ENCODE measurements around the gene BEGAIN.

BEGAIN gene

DNA sequence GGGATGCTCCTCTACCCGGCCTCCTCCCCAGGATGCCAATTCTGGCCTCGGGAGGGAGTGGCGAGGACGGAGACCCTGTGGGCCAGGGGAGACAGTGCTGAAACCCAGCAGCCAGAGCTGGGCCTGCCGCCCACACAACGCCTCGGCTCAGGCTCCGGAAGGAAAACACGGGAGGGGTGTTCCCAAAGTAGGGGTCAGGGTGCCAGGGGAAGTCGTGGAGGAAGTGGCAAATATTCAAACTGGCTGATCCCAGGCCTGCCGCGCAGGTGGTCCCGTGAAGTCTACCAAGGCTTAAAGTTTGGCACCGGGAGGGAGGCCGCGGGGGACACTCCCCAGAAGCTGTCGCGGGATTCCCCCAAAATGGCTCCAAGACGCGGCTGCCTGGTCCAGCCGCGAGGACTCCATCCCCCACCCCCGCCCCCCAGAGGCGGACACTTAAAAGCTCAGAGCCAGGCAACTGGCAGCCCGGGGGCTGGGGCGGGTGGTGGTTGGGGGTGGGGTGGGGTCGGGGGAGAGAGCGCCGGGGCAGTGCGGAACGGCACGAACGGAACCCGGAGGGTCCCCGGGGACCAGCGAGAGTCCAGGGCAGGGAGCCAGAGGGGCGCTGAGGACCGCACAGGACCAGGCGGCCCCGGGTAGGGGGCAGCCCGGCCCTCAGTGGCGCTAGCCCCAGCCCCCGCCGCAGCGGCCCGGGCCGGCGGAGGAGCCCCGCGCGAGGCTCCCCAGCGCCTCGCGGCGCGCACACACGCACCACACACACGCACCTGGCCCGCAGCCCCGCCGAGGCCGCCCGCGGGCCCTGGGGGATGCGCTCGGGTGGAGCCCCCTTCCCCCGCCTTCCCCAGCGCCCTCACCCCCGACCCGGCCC lies 20.0 kb downstream of the BEGAIN start:
- no peak for DNase-seq

DNA sequence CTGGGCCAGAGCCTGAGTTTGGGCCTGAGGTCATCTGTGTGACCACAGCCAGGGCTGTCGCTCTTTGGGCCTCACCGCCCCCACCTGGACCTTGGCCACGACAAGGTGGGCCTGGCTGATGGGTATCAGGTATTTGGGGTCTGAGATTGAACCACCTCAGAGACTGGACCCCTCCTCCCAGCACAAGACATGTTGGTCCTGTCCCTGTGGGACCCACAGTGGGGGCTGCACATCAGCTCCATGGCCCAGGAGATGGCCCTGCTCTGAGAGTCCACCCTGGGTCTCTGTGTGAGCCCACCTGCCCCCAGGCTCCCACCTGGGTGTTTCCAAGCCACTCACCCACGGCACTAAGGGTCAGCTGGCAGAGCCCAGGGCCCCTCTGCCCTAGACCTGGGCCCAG lies 20.6 kb downstream of the BEGAIN start:
- no peak for DNase-seq

DNA sequence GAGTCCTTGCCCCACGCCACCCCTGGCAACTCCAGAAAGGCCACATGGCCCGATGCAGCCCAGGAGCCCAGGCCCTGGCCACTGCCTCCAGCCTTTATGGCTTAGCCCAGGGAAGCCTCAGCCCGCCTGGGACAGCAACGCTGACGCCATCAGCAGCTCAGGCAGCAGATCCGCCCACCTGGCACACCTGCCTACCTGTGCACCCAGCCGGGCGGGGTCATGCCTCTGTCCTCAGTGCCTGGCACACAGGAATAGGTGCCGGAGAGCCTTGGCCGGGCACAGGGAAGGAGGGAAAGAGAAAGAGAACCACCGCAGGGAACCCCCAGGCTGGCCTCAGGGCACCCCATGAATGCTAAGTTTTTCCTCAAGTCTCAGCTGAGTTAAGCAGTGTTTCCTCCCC lies 21.1 kb downstream of the BEGAIN start:
- DNase-seq: no peak

DNA sequence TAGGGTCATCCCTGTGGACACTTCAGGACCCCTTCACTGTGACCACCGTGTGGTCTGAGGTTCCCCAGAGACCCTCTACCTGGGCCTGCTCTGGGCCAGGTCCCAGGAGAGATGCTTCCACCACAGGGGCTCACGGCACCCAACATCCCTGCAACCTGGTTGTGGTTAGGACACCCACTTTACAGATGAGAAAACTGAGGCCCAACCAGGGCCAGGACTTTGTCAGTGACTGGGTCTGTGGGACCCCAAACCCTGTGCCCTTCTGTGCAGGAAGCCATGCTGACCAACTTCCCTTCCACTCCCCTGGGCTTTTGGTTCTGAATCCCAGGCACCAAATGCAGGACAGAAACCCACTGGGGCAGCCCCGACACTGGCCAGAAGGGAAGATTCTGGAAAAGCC lies 21.6 kb downstream of the BEGAIN start:
- no peak for DNase-seq

DNA sequence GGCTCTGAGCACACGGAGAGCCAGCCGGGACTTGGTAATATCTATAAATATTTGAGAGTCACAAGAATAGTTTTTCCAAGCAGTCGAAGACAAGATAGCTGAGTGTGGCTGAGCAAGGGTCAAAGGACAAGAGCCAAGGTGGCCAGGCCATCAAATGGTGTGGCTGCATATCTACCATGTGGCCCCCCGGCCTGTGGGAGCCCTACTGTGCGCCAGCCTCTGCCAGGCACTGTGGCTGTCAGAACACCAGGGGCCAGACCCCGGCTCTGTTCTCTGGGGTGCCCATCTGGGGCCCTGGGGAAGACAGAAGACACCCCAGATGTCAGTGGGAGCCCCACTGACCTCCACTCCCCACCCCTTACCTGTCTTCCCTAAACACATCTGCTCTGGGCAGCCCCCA lies 22.7 kb downstream of the BEGAIN start:
- DNase-seq: no peak

DNA sequence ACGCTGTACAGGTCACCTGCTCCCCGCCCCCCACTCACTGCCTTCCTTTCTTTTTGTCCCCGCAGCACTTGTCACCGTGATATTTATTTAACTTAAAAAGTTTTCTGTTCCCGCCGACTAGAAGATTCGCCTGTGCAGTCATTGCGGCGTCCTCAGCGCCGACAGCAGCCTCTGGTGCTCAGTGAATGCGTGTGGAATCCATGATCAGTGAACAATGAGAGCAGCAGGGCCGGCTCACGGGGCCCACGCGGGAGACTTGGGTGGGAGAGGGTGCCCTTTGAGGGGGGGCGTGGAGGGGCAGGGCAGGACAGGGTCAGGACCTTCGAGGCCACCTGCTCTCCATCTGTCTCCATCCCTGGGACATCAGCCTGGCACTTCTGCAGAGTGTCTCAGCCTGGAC lies 24.5 kb downstream of the BEGAIN start:
- no peak for DNase-seq

DNA sequence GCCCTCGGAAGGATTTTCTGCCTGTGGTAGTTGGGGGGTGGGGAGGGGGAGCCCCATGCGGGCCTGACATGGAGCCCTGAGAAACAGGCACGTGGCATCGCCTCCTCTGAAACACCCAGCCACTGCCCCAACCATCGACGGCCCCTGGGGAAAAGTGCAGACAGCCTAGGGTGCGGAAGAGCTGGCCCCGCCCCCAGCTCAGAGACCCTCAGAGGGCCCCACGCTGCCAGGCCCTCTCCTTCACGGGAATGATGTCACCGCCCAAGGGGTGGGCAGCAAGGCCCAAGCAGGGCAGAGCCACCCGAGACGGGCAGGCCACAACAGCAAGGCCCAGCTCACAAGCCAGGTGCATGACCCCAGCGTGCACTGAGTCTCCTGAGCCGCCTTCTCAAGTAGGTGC lies 26.2 kb downstream of the BEGAIN start:
- DNase-seq: no peak

DNA sequence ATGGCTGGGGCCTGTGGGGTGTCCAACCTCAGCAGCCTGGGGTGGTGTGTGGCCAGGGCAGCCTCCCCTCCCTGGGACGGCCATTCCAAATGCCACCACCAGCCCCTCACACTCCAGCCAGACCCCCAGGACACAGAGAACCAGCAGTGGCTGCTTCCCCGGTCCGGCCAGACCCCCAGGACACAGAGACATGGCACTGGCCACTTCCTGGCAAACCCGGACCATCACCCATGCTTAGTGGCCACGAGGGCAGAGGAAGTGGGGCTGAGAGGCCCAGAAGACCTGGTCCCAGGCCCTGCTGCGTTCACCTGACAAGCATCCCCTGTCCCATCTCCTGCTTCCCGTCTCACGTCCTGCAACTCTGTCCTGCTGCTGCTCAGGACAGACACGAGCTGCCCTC lies 26.7 kb downstream of the BEGAIN start:
- no peak for DNase-seq

DNA sequence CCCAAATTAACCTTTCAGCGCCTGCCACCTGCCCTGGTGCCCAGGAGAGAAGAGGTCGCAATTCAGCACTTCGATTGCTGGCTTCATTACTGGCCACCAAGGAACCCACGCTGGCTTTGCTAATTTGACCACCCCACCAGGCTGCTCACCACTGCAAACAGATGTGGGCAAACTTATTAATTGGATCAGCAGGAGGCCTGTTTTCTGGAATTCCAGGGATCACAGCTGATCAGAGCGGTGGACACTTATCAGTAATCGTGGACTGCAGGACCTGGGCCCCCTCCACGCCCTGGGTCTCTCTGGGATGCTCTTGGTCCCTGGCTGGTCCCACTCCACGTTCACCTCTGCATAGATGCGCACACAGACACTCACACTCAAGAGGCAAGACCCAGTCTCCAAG lies 27.8 kb downstream of the BEGAIN start:
- no peak for DNase-seq

DNA sequence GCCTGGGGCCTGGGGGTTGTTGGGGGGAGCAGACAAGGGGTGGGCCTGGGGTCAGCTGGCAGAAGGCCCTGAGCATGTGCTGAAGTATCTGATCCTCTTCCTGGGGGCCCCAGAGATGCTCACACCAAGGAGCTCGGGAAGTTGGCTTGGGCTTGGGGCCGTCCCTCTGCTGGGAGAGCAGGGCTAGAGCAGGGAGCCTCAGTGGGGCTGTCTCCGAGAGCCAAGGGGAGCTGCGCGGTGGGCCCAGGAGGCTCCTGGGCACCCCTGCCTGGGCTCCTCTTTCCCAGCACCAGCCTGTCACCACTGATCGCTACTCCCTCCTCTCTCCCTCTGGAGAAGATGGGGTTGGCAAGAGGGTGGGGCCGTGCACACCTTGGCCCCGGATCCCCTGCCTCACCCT lies 28.3 kb downstream of the BEGAIN start:
- no peak for DNase-seq

DNA sequence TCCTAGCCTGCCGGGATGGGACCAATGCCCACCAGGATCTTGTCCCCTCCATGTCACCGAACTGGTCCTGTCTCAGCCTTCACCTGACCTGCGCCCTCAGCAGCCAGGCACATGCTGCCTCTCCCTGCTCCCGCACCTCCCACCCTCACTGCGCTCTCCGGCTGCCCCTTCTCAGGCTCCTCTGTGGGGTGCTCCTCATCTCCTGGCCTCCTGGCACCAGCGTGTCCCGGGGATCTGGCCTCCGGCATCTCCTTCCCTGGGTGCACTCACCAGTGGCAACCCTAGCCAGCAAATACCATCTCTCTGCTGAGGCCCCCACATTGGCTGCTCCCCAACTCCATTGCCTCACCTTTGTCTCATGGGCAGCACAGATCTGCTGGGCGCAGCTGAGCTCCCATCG lies 29.0 kb downstream of the BEGAIN start:
- DNase-seq: no peak

DNA sequence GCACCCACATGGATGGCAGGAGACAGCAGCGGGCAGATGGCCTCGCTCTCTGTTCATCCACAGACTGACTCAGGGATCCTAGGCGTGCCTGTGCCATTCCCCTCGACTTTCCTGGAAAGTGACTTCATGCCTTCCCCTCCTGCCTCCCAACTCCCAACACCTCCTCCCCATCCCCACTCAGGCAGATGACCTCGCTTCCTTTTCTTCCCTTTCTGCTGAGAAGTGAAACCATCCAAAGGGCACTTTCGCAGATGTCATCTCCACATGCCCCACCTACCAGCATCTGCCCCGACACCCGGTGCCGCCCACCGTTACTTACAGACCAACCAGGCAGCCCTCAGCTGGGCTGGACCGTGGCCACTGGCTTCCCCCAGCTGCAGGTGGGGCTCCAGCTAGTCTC lies 29.6 kb downstream of the BEGAIN start:
- DNase-seq: no peak

DNA sequence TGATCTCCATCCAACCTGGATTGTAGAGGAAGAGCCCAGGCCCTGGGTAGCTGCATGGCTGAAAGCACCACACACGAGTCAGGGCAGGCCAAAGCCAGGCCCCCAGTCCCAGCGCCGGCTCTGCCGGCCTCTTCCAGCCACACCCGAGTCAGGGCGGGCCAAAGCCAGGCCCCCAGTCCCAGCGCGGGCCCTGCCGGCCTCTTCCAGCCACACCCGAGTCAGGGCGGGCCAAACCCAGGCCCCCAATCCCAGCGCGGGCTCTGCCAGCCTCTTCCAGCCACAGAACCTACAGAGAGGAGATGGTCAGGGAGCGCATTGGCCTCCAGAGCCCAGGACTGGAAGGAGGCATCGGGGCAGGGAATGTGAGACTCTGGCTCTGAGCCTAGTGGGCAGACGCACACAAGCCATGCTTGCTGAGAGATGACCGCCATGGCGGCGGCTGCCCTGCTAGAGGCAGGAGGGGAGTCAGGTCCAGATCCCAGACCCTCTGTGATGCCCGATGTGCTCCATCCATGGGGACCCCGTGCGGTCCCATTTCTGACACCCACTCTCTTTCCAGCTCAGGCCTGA lies 30.2 kb downstream of the BEGAIN start:
- DNase-seq: no peak

DNA sequence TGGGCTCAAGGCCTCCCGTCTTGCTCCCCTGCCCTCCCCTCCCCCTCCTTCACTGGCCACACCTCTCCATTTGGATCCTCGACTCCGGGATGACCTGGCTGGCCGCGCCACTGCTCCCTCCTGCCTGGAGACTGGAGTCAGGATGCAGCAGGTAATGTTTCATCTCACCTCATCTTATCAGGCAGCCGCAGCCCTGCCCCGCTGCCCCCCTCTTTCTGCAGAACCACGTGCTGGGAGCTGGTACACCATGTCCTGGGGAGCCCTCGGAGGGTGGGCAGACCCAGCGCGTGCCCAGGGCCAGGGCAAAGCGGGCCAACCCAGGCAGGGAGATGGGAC lies 31.1 kb downstream of the BEGAIN start:
- no peak for DNase-seq

DNA sequence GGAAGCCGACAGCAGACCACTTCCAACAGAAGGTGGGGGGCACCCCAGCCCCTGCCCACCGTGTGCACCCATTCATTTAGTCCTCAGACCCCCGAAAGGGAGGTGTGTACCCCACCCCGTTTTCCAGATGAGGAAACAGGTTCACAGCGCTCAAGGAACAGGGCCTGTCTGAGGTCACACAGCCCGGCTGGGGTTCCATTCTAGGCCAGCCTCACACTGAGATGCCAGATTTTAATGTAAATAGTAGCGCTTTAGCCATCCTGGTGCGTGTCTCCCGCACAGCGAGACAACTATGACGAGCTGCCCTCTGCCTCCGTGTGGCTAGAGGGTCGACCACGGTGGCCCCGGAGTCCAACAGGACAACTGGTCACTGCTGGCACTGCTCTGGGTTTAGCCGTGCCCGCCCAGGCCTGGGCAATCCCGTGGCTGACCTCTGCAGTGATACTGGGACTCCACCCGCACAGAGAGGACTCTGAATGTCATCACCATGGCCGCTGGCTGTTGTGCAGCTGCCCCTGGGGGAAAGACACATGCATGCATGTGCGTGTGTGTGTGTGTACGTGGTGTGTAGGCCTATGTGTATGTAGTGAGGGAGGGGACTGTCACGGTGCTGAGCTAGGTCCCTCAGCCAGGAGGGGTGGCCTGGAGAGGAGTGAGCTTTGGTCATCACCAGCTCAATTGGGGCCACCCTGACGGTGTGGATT lies 31.6 kb downstream of the BEGAIN start:
- no peak for DNase-seq

DNA sequence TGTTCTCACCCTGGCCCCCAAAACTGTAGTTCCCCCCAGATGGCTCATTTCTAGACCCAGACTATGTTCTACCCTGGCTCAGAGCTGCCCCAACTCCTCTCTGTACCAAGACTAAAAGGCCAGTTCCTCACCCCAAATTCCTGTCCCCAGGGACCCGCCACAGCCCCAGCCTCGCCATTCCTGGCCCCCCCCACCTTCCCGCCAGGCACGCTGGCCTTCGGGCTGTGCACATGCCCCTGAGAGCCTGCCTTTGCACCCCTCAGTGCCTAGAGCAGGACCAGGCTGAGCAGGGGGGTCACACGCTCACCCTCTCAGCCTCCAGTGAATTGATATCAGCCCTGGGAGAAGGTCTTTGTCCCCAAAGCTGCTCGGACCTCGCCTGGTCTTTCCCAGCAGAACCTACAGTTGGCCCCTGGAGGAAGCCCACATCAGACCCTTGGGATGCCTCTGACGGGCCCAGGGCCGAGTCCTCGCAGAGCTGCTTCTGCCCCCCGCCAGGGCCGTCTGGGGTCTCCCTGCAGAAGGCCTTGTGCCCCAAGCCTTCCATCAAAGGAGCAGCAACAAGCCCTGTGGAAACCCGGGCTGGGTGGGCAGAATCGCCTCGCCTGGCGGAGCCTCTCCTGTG lies 32.4 kb downstream of the BEGAIN start:
- DNase-seq: no peak

DNA sequence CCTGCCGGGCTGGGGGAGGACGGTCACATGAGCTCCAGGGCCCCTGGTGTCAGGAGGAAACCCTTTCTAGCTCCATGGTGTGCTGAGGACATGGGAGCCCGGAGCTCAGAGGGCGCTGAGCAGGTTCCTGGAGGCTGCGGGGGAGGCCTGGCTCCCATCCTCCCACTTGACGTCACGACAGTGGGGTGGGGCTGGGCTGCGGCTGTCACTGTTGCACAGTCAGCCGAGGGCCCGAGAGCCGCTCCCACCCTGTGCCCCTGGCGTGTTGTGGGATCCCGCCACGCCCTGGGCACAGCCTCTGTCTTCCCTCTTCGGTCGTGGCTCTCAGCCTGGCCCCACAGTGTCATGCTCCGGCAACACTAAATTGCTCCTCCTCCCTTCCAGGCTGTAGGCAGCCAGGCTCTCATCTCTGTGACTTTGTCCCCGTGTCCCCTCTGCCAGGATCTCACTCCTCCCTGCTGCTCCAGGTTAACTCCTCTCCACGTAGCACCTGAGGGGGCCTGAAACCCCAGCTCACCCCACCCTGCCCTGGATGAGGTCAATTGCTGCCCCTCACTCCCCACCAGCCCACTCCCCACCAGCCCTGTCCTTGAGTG lies 33.0 kb downstream of the BEGAIN start:
- no peak for DNase-seq

DNA sequence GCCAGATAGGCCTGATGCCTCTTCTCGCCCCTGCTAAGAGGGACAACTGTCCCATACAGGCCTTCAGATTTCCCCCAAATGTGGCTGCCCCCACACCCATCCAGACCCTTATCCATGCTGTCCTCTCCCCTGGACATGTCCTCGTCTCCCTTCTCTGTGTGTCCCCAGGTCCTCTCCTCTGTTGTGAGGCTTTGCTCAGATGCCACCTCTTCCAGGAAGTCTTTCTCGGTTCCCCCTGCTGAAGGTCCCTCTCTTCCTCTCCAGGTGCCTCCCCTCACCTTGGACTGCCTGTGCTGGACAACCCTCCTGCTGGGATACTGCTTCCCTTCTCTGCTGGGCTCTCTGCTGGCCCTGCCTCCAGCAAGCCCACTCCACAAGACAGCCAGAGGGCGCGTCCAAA lies 33.7 kb downstream of the BEGAIN start:
- no peak for DNase-seq

DNA sequence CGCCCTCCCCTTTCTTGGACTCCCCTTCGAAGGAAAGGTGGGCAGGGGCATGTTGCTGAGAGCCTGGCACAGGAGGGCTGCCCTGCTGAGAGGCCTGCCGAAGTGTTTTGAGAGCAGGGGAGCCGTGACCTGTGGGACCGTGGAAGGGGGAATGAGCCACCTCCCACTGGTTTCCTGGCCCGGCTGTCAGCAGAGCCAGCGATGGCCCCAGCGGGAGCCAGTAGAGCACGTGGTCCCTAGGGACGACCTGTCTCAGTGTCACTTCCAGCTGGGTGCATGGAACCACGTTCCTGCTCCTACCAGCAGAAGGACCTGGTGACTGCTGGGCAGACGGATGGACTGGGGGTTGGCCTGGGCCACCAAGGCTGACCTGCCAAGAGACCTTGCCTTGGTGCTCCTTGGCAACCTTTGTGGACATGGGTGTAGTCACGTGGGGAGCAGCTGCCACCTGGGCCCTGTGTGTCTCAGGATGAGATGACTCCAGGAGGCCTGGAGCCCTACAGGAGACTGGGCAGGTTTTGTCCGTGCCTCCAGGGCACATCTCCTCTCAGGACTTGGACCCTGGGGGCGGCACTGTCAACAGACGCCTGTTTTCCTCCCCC lies 34.6 kb downstream of the BEGAIN start:
- DNase-seq: no peak

DNA sequence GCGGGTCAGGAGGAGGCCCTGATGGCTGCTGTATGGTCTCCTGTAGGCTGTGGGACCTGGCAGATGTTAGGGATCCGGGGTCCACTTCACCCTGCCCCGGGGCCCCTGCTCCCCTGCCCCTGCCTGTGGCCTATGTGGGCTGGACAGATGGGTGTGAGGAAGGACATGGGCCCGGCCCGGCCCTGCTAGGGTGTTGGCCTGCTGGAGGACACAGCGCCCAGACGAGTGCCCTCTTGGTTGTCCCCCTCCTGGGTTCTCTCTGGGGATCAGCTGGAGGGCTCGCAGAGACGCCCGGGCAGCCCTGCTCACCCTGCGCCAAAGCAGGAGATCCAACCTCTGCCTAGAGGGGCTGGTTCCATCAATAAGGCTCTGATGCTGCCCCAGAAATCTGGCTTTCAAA lies 36.2 kb downstream of the BEGAIN start:
- DNase-seq: no peak

DNA sequence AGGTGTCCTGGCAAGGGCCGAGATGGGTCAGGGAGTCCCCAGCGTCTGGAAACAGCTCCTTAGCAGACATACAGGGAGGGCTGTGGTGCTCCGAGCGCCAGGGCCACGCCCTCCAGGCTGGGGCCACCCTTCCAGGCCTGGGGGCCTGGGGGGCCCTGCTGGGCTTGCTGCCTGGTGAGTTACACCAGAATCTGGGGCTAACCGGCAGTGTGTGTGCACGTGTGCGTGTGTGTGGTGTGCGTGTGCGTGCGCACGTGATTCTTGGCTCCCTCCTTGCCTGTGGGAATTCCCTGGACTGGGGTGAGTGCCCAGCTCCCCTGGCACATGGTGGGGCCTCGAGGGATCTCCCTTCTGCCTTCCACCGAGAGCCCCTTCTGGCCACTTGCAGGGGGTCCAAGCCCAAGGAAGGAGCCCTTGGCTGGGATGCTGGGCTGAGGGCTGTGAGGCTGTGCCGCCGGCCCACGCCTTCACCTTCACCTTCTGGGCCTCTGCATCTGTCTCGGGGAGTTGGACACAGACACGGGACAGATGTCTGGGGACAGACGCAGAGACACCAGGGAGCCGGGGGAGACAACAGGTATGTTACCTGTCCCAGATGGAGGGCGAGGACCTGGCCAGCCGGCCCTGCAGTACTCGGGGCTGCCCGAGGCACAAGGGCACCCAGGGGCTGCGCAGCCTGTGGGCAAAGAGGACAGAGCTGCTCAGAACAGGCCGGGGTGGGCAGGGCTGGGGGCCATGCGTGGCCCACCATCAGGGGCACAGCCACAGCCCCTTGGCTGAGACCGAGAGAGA lies 37.2 kb downstream of the BEGAIN start:
- DNase-seq: no peak

DNA sequence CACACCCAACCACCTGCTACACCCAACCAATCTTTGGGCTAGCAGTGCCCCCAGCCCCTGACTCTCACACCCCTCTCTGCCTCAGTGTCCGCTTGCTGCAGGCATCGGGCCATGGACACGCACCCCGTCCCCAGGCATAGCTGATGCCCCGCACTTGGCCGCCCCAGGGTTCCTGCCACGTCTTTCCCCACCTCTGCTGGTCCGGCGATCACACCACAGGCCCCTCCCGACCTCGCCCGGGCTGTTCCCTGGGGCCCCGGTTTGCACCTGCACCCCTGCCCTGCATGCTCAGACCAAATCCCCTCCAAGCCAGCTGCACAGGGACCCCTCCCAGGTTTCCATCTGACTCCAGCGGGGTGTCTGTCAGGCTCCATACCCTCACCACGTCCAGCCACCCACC lies 38.3 kb downstream of the BEGAIN start:
- DNase-seq: no peak
